ENCODE results near the gene AK9.

DNA sequence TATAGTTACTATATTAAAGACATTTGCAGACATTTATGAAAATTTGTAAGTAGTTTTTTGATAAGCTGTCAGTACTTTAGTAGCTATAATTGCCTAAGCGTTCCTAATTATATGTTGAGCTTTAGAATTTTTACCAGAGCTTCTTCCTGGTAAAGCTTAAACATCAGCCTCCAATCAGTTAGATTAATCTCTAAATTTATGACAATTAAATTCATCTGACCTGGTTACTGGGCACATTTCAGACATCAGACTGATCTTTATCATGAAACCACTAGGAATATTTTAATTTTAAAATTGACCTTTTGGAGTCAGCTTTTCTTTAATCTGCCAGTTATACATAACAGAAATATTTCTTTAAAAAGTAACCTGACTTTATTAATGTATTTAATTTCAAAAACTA is 23.6 kb upstream of the AK9 start:
- TF ChIP-seq RXRA (IDR thresholded peaks at IDR 0.05; ENCODE audit: borderline replicate concordance, low read depth) = no peak
- TF ChIP-seq, protein P1, sequence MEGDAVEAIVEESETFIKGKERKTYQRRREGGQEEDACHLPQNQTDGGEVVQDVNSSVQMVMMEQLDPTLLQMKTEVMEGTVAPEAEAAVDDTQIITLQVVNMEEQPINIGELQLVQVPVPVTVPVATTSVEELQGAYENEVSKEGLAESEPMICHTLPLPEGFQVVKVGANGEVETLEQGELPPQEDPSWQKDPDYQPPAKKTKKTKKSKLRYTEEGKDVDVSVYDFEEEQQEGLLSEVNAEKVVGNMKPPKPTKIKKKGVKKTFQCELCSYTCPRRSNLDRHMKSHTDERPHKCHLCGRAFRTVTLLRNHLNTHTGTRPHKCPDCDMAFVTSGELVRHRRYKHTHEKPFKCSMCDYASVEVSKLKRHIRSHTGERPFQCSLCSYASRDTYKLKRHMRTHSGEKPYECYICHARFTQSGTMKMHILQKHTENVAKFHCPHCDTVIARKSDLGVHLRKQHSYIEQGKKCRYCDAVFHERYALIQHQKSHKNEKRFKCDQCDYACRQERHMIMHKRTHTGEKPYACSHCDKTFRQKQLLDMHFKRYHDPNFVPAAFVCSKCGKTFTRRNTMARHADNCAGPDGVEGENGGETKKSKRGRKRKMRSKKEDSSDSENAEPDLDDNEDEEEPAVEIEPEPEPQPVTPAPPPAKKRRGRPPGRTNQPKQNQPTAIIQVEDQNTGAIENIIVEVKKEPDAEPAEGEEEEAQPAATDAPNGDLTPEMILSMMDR (IDR thresholded peaks at IDR 0.05) = no peak
- no peak for TF ChIP-seq MXI1 (IDR thresholded peaks at IDR 0.05; ENCODE audit: low read depth, low read length)
- TF ChIP-seq RFX5 (IDR thresholded peaks at IDR 0.05; ENCODE audit: low read length) = no peak
- TF ChIP-seq RCOR1 (IDR thresholded peaks at IDR 0.05; ENCODE audit: low read length) = peak; percentile 64; the same call in 1 of the 2 replicates
- TF ChIP-seq RAD21 (IDR thresholded peaks at IDR 0.05; ENCODE audit: low read length) = no peak
- TF ChIP-seq EP300 (IDR thresholded peaks at IDR 0.05; ENCODE audit: borderline replicate concordance in 1 of 2, low read depth in 1 of 2, low read length in 1 of 2) = peak in 1 of 2 experiments; percentile 51; a peak in 1 of 4 replicates
- TF ChIP-seq TCF12 (IDR thresholded peaks at IDR 0.05) = no peak
